Measurements from ENCODE around the gene PRR33. TPM values are rescaled to one million over a fixed set of nuclear protein-coding genes. Genes with fewer than 3 reads are reported as not detected.

PRR33 gene
- total and polyA plus RNA-seq, 2 donors (not counting 1 experiment from before 2014, with no cell fraction given) = not detected

GRCh38 chr11:1925373-1926155, 33.9 kb upstream of the PRR33 start:
- Histone ChIP-seq H3K4me3 (replicated peaks in 1 of 4; ENCODE audit: control extremely low read depth in 1 of 4, insufficient read depth in 1 of 4, low read depth in 3 of 4, low read length in 4 of 4) (no peak overlapping the region), H3K9ac (ENCODE audit: insufficient read depth, low read length) (no peak overlapping the region), H3K4me2 (ENCODE audit: extremely low read depth, insufficient read depth, low read length) (no peak overlapping the region), H4K20me1 (ENCODE audit: control insufficient read depth, extremely low read depth, insufficient read depth, low read length) (no peaks in the 10 kb centered on the region), H3K4me1 (ENCODE audit: control insufficient read depth, extremely low read depth, insufficient read depth, low read length) (no peaks in the 10 kb centered on the region), H3K27ac (ENCODE audit: insufficient read depth, low read length) (no peak overlapping the region), H3K27me3 (ENCODE audit: control insufficient read depth, insufficient read depth, low read length) (no peaks in the 10 kb centered on the region), H3K36me3 (ENCODE audit: control insufficient read depth, insufficient read depth, low read length) (no peaks in the 10 kb centered on the region), H2AFZ (ENCODE audit: low read length) (no peak overlapping the region), H3K79me2 (ENCODE audit: control insufficient read depth, insufficient read depth, low read length) (no peaks in the 10 kb centered on the region), H3K9me3 (ENCODE audit: control insufficient read depth, insufficient read depth, low read depth, low read length) (no peaks in the 10 kb centered on the region)
- no peak for DNase-seq (ENCODE audit: low read depth in 2 of 2)
- no peak for TF ChIP-seq EZH2 (IDR thresholded peaks at IDR 0.05; ENCODE audit: low read length, missing control alignments)
- TF ChIP-seq, protein P1, sequence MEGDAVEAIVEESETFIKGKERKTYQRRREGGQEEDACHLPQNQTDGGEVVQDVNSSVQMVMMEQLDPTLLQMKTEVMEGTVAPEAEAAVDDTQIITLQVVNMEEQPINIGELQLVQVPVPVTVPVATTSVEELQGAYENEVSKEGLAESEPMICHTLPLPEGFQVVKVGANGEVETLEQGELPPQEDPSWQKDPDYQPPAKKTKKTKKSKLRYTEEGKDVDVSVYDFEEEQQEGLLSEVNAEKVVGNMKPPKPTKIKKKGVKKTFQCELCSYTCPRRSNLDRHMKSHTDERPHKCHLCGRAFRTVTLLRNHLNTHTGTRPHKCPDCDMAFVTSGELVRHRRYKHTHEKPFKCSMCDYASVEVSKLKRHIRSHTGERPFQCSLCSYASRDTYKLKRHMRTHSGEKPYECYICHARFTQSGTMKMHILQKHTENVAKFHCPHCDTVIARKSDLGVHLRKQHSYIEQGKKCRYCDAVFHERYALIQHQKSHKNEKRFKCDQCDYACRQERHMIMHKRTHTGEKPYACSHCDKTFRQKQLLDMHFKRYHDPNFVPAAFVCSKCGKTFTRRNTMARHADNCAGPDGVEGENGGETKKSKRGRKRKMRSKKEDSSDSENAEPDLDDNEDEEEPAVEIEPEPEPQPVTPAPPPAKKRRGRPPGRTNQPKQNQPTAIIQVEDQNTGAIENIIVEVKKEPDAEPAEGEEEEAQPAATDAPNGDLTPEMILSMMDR (conservative IDR thresholded peaks at IDR 0.05 in 1 of 2, IDR thresholded peaks at IDR 0.05 in 1 of 2; ENCODE audit: low read depth in 1 of 2, low read length in 2 of 2) = no peak

DNA sequence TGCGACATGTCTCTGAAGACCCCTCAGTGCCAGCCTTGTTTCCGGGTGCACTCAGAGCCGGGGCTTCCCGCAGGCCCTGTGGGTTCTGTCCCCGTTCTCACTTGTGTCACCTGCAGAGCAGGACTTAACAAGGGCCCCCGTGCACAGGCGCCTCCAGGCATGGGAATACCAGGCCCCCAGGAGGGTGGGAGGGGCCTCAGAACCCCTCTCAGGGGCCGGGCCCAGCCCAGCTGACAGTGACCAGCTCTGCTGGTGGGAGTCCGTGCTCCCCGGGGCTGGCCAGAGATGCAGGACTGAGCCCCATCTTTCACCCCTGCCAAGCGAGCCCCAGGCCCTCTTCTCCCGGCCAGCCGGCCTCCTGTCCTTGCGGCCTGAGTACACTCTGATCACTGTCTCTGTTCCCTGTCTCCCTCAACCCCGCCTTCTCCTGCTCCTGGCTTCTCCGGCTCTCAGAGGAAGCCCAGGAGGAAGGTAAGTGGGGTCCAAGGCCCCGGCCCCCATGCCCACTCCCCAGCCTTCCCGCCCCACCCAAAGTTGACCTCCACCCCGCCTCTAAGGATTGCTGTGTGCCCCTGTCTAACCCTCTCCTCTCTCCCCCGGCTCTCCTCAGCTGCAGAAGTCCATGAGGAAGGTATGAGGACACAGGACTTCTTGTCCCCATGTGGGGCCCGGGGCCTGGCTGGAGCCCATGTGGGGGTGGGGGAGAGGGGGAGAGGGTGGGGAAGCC, 33.1 kb upstream of the PRR33 start:
- no peaks in the 10 kb centered on the region for H3K36me3 ChIP-seq (ENCODE audit: control insufficient read depth, insufficient read depth, low read length)
- TF ChIP-seq, protein P1 (conservative IDR thresholded peaks at IDR 0.05 in 1 of 2, IDR thresholded peaks at IDR 0.05 in 1 of 2; ENCODE audit: low read depth in 1 of 2, low read length in 2 of 2) = no peak
- no peak for TF ChIP-seq EZH2 (IDR thresholded peaks at IDR 0.05; ENCODE audit: low read length, missing control alignments)
- no peak overlapping the region for H3K27ac ChIP-seq (ENCODE audit: insufficient read depth, low read length)
- no peak overlapping the region for H2AFZ ChIP-seq (ENCODE audit: low read length)
- H3K4me3 ChIP-seq (replicated peaks in 1 of 4; ENCODE audit: control extremely low read depth in 1 of 4, insufficient read depth in 1 of 4, low read depth in 3 of 4, low read length in 4 of 4) = no peak overlapping the region
- no peaks in the 10 kb centered on the region for H3K4me1 ChIP-seq (ENCODE audit: control insufficient read depth, extremely low read depth, insufficient read depth, low read length)
- H3K4me2 ChIP-seq (ENCODE audit: extremely low read depth, insufficient read depth, low read length) = no peak overlapping the region
- no peaks in the 10 kb centered on the region for H3K27me3 ChIP-seq (ENCODE audit: control insufficient read depth, insufficient read depth, low read length)
- no peaks in the 10 kb centered on the region for H3K79me2 ChIP-seq (ENCODE audit: control insufficient read depth, insufficient read depth, low read length)
- H3K9me3 ChIP-seq (ENCODE audit: control insufficient read depth, insufficient read depth, low read depth, low read length) = no peaks in the 10 kb centered on the region
- no peak for DNase-seq (ENCODE audit: low read depth in 2 of 2)
- H4K20me1 ChIP-seq (ENCODE audit: control insufficient read depth, extremely low read depth, insufficient read depth, low read length) = no peaks in the 10 kb centered on the region
- H3K9ac ChIP-seq (ENCODE audit: insufficient read depth, low read length) = no peak overlapping the region

GRCh38 chr11:1924181-1924580, 32.5 kb upstream of the PRR33 start:
- Histone ChIP-seq H3K79me2 (ENCODE audit: control insufficient read depth, insufficient read depth, low read length) (no peaks in the 10 kb centered on the region), H3K4me1 (ENCODE audit: control insufficient read depth, extremely low read depth, insufficient read depth, low read length) (no peaks in the 10 kb centered on the region)

More at GRCh38 chr11:1924181-1924580, 32.5 kb upstream of the PRR33 start:
- Histone ChIP-seq H4K20me1 (ENCODE audit: control insufficient read depth, extremely low read depth, insufficient read depth, low read length) (no peaks in the 10 kb centered on the region), H3K27ac (ENCODE audit: insufficient read depth, low read length) (no peak overlapping the region), H3K9me3 (ENCODE audit: control insufficient read depth, insufficient read depth, low read depth, low read length) (no peaks in the 10 kb centered on the region), H3K4me2 (ENCODE audit: extremely low read depth, insufficient read depth, low read length) (no peak overlapping the region), H2AFZ (ENCODE audit: low read length) (no peak overlapping the region), H3K9ac (ENCODE audit: insufficient read depth, low read length) (no peak overlapping the region), H3K27me3 (ENCODE audit: control insufficient read depth, insufficient read depth, low read length) (no peaks in the 10 kb centered on the region), H3K36me3 (ENCODE audit: control insufficient read depth, insufficient read depth, low read length) (no peaks in the 10 kb centered on the region), H3K4me3 (replicated peaks in 1 of 4; ENCODE audit: control extremely low read depth in 1 of 4, insufficient read depth in 1 of 4, low read depth in 3 of 4, low read length in 4 of 4) (no peak overlapping the region)
- DNase-seq (ENCODE audit: low read depth in 2 of 2) = no peak
- TF ChIP-seq, protein P1 (conservative IDR thresholded peaks at IDR 0.05 in 1 of 2, IDR thresholded peaks at IDR 0.05 in 1 of 2; ENCODE audit: low read depth in 1 of 2, low read length in 2 of 2) = no peak
- TF ChIP-seq EZH2 (IDR thresholded peaks at IDR 0.05; ENCODE audit: low read length, missing control alignments) = no peak

All from fibroblast of lung (primary cell).